Fibroblast of skin of right biceps (primary cell): Measurements from ENCODE around the gene GOLGA3.
A peak's percentile ranks its signal among the peaks of the same experiment; 100 is the strongest.
"Not testable (repeated sequence)": the region's sequence is repeated elsewhere in the genome, so short reads cannot be mapped to it uniquely, and the experiment has no call there.

Source experiments
- DNase-seq: peaks from one replicate; pipeline ENCODE4 v3.0.0-alpha.2; 2013

GOLGA3 gene

GRCh38 chr12:132828706-132829534 lies at the start of gene GOLGA3:
GOLGA3 (minus strand) TSS chr12:132828869; CDS start chr12:132822128, 6,741 bp downstream.
- DNase-seq: peak; percentile 95

- not testable (repeated sequence) for DNase-seq
These were observed 46.0 kb upstream of the GOLGA3 start for GRCh38 chr12:132874620-132875019.

- no peak for DNase-seq
These were observed 45.5 kb upstream of the GOLGA3 start for GRCh38 chr12:132874175-132874574.

DNA sequence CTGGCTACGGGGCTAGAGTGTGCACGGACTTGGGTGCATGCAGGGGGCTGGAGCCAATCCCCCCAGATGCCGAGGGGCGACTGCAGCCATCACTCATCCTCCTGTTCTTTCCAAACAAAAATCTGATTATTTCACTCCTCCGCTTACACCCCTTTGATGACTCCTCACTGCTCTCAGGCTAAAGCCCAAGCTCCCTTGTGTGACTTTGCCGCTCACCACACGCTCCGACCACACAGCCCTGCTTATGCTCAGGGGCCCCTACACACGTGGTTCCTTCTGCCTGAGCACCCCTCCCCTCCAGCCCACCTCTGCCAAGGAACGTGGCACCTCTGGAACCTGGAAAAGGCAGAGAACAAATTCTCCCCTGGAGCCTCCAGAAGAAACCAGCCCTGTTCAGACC lies 45.1 kb upstream of the GOLGA3 start:
- no peak for DNase-seq

DNA sequence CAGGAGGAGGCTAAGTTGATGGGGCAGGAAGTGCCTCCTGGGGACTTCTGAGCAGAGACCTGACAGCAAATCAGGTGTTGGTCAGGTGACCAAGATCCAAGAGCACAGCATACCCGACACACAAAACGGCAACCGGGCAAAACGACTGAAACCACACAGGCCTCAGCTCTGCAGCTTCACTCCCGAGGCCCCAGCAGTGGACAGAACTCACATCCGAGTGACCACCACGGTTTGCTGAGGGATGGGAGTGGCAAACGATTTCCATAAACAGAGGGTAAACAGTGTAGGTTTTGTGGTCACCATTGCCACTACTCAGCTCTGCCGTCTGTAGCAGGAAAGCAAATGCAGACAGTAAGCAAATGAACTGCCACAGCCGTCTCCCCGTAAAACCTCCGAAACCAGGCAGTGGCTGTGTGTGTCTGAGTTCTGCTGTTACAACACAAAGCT lies 44.3 kb upstream of the GOLGA3 start:
- DNase-seq: no peak

- DNase-seq: no peak
These were observed 43.6 kb upstream of the GOLGA3 start for GRCh38 chr12:132872073-132872855.

DNA sequence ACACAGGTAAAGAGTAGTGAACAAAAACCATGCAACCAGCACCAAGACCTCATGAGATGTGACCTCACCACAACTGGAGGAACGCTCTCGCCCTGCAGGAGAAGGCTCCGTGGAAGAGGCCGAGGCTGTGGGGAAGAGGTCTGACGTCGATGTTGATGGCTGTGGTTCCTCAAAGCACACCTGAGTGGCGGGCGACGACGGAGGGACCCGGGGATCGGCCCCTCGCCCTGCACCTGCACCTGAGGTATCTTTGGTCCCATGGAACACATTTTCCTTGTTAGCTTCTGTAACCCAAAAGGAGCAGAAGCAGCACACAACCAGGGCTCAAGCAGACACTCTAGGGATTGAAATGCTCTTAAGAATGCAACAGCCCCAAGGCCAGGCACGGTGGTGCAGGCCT lies 40.9 kb upstream of the GOLGA3 start:
- DNase-seq: no peak

GRCh38 chr12:132866251-132866828 lies 37.7 kb upstream of the GOLGA3 start:
- DNase-seq: peak; percentile 58

GRCh38 chr12:132861558-132861957 lies 32.9 kb upstream of the GOLGA3 start:
- DNase-seq: no peak

DNA sequence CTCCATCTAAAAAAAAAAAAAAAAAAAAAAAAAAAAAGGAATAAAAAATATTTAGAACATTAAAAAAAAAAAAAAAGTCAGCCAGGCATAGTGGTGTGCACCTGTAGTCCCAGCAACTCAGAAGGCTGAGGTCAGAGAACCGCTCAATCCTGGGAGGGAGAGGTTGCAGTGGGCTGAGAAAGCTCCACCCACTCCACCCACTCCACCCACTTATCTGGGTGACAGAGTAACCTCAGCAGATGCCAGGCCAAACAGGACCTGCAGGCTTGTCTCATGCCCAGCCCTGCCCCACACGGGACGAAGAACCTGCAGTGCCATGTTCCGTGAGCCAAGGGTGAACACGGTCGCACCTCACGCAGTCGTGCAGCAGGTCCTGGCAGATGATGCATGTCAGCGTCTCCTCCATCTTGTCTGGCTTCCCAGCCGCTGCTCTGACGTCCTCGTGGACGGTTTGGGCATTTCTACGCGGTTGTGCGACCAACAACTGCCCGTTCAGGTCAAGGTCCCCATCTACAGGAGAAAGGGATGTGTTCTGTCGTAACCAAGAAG lies 30.1 kb upstream of the GOLGA3 start:
- DNase-seq: no peak

DNA sequence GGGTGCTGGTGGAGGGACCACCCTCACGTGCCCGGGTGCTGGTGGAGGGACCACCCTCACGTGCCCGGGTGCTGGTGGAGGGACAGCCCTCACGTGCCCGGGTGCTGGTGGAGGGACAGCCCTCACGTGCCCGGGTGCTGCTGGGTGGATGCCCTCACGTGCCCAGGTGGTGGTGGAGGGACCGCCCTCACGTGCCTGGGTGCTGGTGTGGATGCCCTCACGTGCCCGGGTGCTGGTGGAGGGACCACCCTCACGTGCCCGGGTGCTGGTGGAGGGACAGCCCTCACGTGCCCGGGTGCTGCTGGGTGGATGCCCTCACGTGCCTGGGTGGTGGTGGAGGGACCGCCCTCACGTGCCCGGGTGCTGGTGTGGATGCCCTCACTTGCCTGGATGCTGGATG lies 28.4 kb upstream of the GOLGA3 start:
- not testable (repeated sequence) for DNase-seq

GRCh38 chr12:132856581-132856980 lies 27.9 kb upstream of the GOLGA3 start:
- DNase-seq: no peak

- DNase-seq: not testable (repeated sequence)
These were observed 26.5 kb upstream of the GOLGA3 start for GRCh38 chr12:132855211-132855610.

DNA sequence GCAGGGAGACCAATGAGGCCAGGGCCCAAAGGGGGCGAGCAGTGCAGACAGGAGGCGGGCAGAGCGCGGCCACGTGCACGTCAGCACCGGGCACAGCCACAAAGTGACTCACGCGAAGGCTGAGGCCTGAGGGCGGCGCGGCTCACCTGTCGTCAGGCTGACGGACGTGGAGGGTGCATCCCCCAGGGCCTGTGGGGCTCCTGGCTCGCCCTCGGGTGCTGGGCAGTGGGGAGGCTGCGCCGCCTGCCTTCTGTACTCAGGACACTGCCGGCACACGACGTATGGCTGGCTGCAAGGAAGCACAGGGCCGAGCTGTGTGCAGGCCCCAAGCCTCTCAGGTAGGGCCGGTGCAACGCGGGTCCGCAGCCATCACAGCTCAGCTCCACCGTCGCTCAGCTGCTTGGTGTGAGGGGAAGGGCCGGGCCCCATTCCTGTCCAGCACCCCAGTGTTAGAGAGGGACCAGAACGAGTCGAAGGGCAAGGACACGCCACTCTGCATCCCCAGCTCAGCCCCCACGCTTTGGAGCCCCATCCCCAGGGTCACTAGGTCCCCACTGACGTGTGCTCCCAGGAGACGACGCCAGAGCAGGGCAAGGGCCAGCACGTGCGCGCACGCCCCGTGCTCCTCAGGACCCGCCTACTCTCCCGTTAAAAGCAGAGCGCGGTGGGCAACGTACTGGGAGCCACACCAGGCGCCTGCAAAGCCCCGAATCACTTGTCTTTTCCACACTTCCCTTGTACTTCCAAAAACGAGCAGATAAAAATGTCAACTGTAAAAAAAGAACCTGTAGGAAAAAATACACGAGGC lies 24.8 kb upstream of the GOLGA3 start:
- no peak for DNase-seq

GRCh38 chr12:132852496-132852895 lies 23.8 kb upstream of the GOLGA3 start:
- no peak for DNase-seq

- no peak for DNase-seq
These were observed 22.8 kb upstream of the GOLGA3 start for GRCh38 chr12:132851465-132851864.

DNA sequence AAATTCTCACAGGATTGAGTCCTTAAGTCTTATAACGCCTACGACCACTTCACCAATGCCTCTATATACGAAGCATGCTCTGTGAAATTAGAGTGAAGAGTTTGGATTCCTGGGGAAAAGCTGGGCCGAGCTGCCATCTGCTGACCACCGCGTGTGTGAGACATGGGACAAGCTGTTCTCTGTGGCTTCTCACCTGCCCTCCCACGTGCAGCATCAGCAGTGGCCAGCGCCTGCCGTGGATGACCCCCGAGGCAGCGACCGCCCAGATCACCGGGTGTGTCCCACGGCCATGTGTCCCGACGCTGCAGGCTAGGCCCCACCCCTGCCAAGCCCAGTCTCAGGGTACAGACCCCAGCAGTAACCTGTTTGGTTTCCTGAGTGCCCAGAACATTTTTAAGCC lies 21.6 kb upstream of the GOLGA3 start:
- no peak for DNase-seq

DNA sequence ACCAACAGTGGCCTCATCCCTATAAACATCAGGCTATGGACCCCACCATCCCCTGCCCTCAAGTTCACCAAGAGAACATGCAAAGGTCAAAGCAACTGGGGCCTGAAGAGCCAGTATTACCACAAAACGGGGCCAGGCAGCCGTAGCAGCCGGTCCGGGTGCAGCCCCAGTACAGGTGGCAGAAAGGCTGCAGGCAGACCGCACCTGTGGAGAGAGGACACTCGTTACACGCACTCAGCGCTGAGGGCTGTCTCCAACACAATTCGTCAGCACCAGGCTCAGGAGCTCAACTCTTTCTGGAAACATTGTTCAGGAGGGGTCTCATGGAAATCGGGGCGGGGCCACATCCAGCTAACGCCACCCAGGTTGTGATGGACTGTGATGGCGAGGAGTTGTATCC lies 19.9 kb upstream of the GOLGA3 start:
- no peak for DNase-seq

- DNase-seq: no peak
These were observed 19.0 kb upstream of the GOLGA3 start for GRCh38 chr12:132847363-132848356.

DNA sequence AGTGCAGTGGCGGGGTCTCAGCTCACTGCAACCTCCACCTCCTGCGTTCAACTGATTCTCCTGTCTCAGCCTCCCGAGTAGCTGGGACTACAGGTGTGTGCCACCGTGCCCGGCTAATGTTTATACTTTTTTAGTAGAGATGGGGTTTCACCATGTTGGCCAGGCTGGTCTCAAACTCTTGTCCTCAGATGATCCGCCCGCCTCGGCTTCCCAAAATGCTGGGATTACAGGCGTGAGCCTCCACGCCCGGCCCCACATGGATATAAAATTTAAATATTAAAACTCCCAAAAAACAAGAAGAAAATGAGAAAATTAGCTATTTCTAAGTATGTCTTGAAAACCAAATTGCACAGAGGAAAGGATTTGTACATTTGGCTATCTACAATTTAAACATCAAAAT lies 16.0 kb upstream of the GOLGA3 start:
- DNase-seq: not testable (repeated sequence)

- no peak for DNase-seq
These were observed 13.9 kb upstream of the GOLGA3 start for GRCh38 chr12:132842449-132843045.
